Neural crest cell (in vitro differentiated cells): ENCODE data around the gene PTPN14. TPM values are rescaled to one million over a fixed set of nuclear protein-coding genes. Genes with fewer than 3 reads are reported as not detected.
"Not testable (repeated sequence)": the region's sequence is repeated elsewhere in the genome, so short reads cannot be mapped to it uniquely, and the experiment has no call there.

Experiments
- DNase-seq: peaks from one replicate; pipeline ENCODE4 v3.0.0; 2021; ENCODE audit warnings: low read depth, mixed read lengths, low spot score
- H3K27ac Mint-ChIP-seq: one replicate; pipeline ENCODE4 v1.8.0; 2021; ENCODE audit warnings: mild to moderate bottlenecking, mixed read lengths; ENCODE audit not compliant: unreplicated experiment
- H3K27me3 Mint-ChIP-seq: 2 replicates; pipeline ENCODE4 v1.8.0; 2021; ENCODE audit warnings: low read depth, mild to moderate bottlenecking, mixed read lengths
- H3K36me3 Mint-ChIP-seq: 2 replicates; pipeline ENCODE4 v1.8.0; 2021; ENCODE audit warnings: low read depth, mild to moderate bottlenecking, mixed read lengths
- H3K4me1 Mint-ChIP-seq: 2 replicates; pipeline ENCODE4 v1.8.0; 2021; ENCODE audit warnings: mixed read lengths
- H3K4me3 Mint-ChIP-seq: one replicate; pipeline ENCODE4 v1.8.0; 2021; ENCODE audit warnings: mild to moderate bottlenecking, mixed read lengths
- H3K9me3 Mint-ChIP-seq: 2 replicates; pipeline ENCODE4 v1.8.0; 2021; ENCODE audit warnings: mixed read lengths
- CTCF ChIP-seq: fragments of 200-600 bp; sonication (generic); conservative IDR thresholded peaks from 2 replicates; pipeline ENCODE4 v1.5.0; 2021; ENCODE audit warnings: antibody characterized with exemption, mild to moderate bottlenecking
- total RNA-seq: library from RNA; stranded (reverse); gene quantifications from 2 replicates; pipeline ENCODE4 v1.2.1, GENCODE V29; 2021

PTPN14 gene
- total RNA-seq, 1 donor from 2014 or later = 21.4 TPM

- Mint-ChIP-seq H3K27ac (no peak overlapping the region), H3K36me3 (no peaks in the 10 kb centered on the region), H3K27me3 (no peaks in the 10 kb centered on the region), H3K4me1 (peaks cover 17% of the 10 kb centered on the region), H3K4me3 (no peak overlapping the region), H3K9me3 (peaks cover 2% of the 10 kb centered on the region)
- TF ChIP-seq CTCF = no peak
- no peak for DNase-seq
Observed at GRCh38 chr1:214524824-214525223, 26.6 kb downstream of the PTPN14 start.

GRCh38 chr1:214523124-214523824 is 28.1 kb downstream of the PTPN14 start:
- Mint-ChIP-seq H3K4me1 (peaks cover 17% of the 10 kb centered on the region), H3K27ac (no peak overlapping the region), H3K9me3 (peaks cover 2% of the 10 kb centered on the region), H3K4me3 (no peak overlapping the region), H3K36me3 (no peaks in the 10 kb centered on the region), H3K27me3 (no peaks in the 10 kb centered on the region)
- no peak for TF ChIP-seq CTCF
- DNase-seq = no peak

GRCh38 chr1:214521458-214521857 is 29.9 kb downstream of the PTPN14 start:
- not testable (repeated sequence) for H3K27me3 Mint-ChIP-seq, H3K9me3 Mint-ChIP-seq, H3K36me3 Mint-ChIP-seq, DNase-seq, H3K4me3 Mint-ChIP-seq, H3K27ac Mint-ChIP-seq
- H3K4me1 Mint-ChIP-seq = peaks cover 17% of the 10 kb centered on the region

DNA sequence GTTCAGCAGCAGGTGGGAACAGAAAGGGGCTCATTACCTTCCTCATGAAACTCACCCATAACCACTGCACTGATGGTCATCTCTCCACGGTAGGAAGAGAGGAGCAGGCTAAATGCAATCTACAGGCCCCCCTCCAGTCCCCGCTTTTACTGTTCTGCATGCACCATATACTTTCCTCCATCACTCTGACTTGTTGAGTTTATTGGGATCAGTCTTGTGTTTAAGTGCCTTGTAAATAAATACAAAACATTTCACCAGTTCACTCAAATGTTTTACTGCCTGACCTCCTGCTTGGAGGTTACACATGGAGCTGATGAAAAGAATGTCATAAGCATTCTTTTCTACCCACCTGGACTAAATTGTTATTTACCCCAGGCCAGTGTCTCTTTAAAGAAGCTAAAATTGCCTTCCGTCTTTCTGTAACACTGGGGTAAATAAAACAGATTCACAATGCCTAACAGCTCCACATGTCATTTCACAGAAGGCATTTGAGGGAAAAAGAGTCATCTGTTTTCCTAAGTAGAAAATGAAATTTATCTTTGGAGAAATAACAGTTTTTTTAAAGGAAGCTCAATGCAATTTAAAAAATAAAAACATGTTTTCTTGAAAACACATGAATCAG is 30.7 kb downstream of the PTPN14 start:
- Mint-ChIP-seq H3K4me3 (no peak overlapping the region), H3K27ac (no peak overlapping the region), H3K27me3 (no peaks in the 10 kb centered on the region), H3K9me3 (peaks cover 2% of the 10 kb centered on the region), H3K4me1 (peaks cover 17% of the 10 kb centered on the region), H3K36me3 (no peaks in the 10 kb centered on the region)
- no peak for TF ChIP-seq CTCF
- no peak for DNase-seq

DNA sequence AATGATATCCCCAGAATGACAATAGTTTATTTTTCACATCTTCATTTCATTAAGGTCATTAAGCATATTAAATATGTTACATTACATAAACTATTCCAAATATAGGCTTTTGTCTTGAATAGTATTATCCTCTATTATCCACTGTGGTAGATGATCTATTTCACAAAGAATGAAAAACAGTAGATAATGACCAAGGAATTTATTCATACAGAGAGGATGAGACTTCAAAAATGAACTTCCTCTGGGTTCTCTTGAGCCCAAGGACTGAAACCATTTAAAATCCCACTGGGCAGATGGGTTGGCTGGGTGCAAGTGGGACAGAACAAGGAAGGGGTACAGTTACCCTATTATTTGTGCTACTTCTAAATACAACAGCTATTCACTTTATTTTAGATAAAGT is 33.0 kb downstream of the PTPN14 start:
- H3K27ac Mint-ChIP-seq = no peak overlapping the region
- H3K4me3 Mint-ChIP-seq = no peak overlapping the region
- peaks cover 34% of the 10 kb centered on the region for H3K4me1 Mint-ChIP-seq

More for the DNA sequence above, 33.0 kb downstream of the PTPN14 start:
- DNase-seq = no peak
- no peaks in the 10 kb centered on the region for H3K36me3 Mint-ChIP-seq
- peaks cover 2% of the 10 kb centered on the region for H3K9me3 Mint-ChIP-seq
- H3K27me3 Mint-ChIP-seq = no peaks in the 10 kb centered on the region
- TF ChIP-seq CTCF = no peak
